Gastrocnemius medialis (tissue), 4 donors: Measurements from ENCODE around the gene ZNF680.
"Not testable (repeated sequence)": the region's sequence is repeated elsewhere in the genome, so short reads cannot be mapped to it uniquely, and the experiment has no call there.

ENCODE experiments used
- CTCF ChIP-seq, 5 experiments: fragments of 450-650 bp in 3 of 5; fragments of 200-600 bp in 2 of 5; sonication (generic) in 2 of 5; IDR thresholded peaks in 4 of 5; conservative IDR thresholded peaks in 1 of 5; 1 replicate in 4 of 5; 2 replicates in 1 of 5; pipeline ENCODE4 v1.5.1; 2016 to 2019; ENCODE audit warnings: antibody characterized with exemption in 5 of 5, mild to moderate bottlenecking in 3 of 5, moderate library complexity in 3 of 5
- POLR2A ChIP-seq, 2 donors: fragments of 450-650 bp; IDR thresholded peaks; one replicate each; pipeline ENCODE4 v1.6.1; 2017; ENCODE audit warnings: antibody characterized with exemption in 2 of 2, mild to moderate bottlenecking in 2 of 2, moderate library complexity in 2 of 2

GRCh38 chr7:64570284-64570605 lies 7.4 kb upstream of the ZNF680 start:
- not testable (repeated sequence) for TF ChIP-seq CTCF (IDR thresholded peaks at IDR 0.05 in 4 of 5, conservative IDR thresholded peaks at IDR 0.05 in 1 of 5); POLR2A (IDR thresholded peaks at IDR 0.05)
